ENCODE data around the gene TRAPPC2L.

- TF ChIP-seq CTCF (IDR thresholded peaks at IDR 0.05 in 8 of 11, conservative IDR thresholded peaks at IDR 0.05 in 3 of 11) (no peak), POLR2AphosphoS5 (IDR thresholded peaks at IDR 0.05) (no peak)
These were observed 49.1 kb downstream of the TRAPPC2L start for GRCh38 chr16:88906020-88906419.
